ENCODE measurements around the gene SLC2A1.

SLC2A1 gene

GRCh38 chr1:42981871-42982270, 23.2 kb upstream of the SLC2A1 start:
- DNase-seq (ENCODE audit: low spot score), result no peak
- no peak for TF ChIP-seq CTCF (IDR thresholded peaks at IDR 0.05; ENCODE audit: borderline replicate concordance, control extremely low read depth, extremely low read depth, insufficient read depth, missing control alignments)
- in situ Hi-C loops (cut with MboI; ENCODE audit: low sequenced_read_pairs, unreplicated experiment), result no loop called here

- in situ Hi-C loops (cut with MboI; ENCODE audit: low sequenced_read_pairs, unreplicated experiment), result no loop called here
- no peak for TF ChIP-seq CTCF (IDR thresholded peaks at IDR 0.05; ENCODE audit: borderline replicate concordance, control extremely low read depth, extremely low read depth, insufficient read depth, missing control alignments)
- no peak for DNase-seq (ENCODE audit: low spot score)
These were observed 22.7 kb upstream of the SLC2A1 start for GRCh38 chr1:42981255-42981805.

- no peak for DNase-seq (ENCODE audit: low spot score)
- in situ Hi-C loops (cut with MboI; ENCODE audit: low sequenced_read_pairs, unreplicated experiment), result no loop called here
- TF ChIP-seq CTCF (IDR thresholded peaks at IDR 0.05; ENCODE audit: borderline replicate concordance, control extremely low read depth, extremely low read depth, insufficient read depth, missing control alignments), result no peak
These were observed 21.5 kb upstream of the SLC2A1 start for GRCh38 chr1:42979896-42980800.

- no peak for DNase-seq (ENCODE audit: low spot score)
- no peak for TF ChIP-seq CTCF (IDR thresholded peaks at IDR 0.05; ENCODE audit: borderline replicate concordance, control extremely low read depth, extremely low read depth, insufficient read depth, missing control alignments)
- in situ Hi-C loops (cut with MboI; ENCODE audit: low sequenced_read_pairs, unreplicated experiment), result no loop called here
These were observed 20.4 kb upstream of the SLC2A1 start for GRCh38 chr1:42979036-42979430.

GRCh38 chr1:42978317-42979035, 19.8 kb upstream of the SLC2A1 start:
- in situ Hi-C loops (cut with MboI; ENCODE audit: low sequenced_read_pairs, unreplicated experiment), result no loop called here
- DNase-seq (ENCODE audit: low spot score), result no peak
- no peak for TF ChIP-seq CTCF (IDR thresholded peaks at IDR 0.05; ENCODE audit: borderline replicate concordance, control extremely low read depth, extremely low read depth, insufficient read depth, missing control alignments)

GRCh38 chr1:42977653-42978052, 19.0 kb upstream of the SLC2A1 start:
- in situ Hi-C loops (cut with MboI; ENCODE audit: low sequenced_read_pairs, unreplicated experiment), result no loop called here
- no peak for DNase-seq (ENCODE audit: low spot score)
- TF ChIP-seq CTCF (IDR thresholded peaks at IDR 0.05; ENCODE audit: borderline replicate concordance, control extremely low read depth, extremely low read depth, insufficient read depth, missing control alignments), result no peak
